Measurements from ENCODE around the gene IFI27. TPM values are rescaled to one million over a fixed set of nuclear protein-coding genes. Genes with fewer than 3 reads are reported as not detected.

Gene IFI27
- total and polyA plus RNA-seq, 3 donors from 2014 or later, result 312 to 531 (median 388) TPM

DNA sequence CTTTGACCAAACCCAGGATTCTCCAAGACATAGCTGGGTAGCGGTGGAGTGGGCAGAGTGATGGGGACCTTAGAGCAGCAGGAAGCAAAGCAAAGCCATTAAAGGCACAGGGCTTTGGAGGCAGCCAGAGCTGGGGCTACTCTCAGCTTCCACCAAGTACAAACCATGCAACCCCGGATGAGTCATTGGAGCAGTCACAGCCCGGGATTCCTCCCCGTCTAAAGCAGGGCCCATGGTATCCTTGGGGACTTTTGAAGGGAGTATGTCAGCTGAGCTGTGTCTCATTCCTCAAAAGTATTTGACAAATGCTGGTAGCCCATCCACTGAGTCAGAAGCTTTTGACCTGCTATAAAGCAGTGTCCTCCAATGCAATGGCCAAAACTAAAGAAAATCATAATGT, 9.7 kb upstream of the IFI27 start:
- Histone ChIP-seq H3K4me1 (peaks cover 20% of the 10 kb centered on the region), H3K36me3 (ENCODE audit: low read depth, missing control alignments) (no peaks in the 10 kb centered on the region), H3K4me3 (no peak overlapping the region), H3K27ac (no peak overlapping the region), H3K27me3 (no peaks in the 10 kb centered on the region), H3K9me3 (no peaks in the 10 kb centered on the region)
- DNase-seq, result no peak
- 67 to 78% methylated on average over 4 of the region's 4 CpGs for WGBS, 2 donors
- TF ChIP-seq, protein P1, sequence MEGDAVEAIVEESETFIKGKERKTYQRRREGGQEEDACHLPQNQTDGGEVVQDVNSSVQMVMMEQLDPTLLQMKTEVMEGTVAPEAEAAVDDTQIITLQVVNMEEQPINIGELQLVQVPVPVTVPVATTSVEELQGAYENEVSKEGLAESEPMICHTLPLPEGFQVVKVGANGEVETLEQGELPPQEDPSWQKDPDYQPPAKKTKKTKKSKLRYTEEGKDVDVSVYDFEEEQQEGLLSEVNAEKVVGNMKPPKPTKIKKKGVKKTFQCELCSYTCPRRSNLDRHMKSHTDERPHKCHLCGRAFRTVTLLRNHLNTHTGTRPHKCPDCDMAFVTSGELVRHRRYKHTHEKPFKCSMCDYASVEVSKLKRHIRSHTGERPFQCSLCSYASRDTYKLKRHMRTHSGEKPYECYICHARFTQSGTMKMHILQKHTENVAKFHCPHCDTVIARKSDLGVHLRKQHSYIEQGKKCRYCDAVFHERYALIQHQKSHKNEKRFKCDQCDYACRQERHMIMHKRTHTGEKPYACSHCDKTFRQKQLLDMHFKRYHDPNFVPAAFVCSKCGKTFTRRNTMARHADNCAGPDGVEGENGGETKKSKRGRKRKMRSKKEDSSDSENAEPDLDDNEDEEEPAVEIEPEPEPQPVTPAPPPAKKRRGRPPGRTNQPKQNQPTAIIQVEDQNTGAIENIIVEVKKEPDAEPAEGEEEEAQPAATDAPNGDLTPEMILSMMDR (IDR thresholded peaks at IDR 0.05), result no peak
- TF ChIP-seq POLR2A (IDR thresholded peaks at IDR 0.05), result no peak
- intact Hi-C loops (cut with DNase I; ENCODE audit: low total_unique reads), result no loop called here

- no peaks in the 10 kb centered on the region for H3K27me3 ChIP-seq
- intact Hi-C loops (cut with DNase I; ENCODE audit: low total_unique reads), result no loop called here
- no peak overlapping the region for H3K4me3 ChIP-seq
- no peak for DNase-seq
- peaks cover 20% of the 10 kb centered on the region for H3K4me1 ChIP-seq
- H3K9me3 ChIP-seq, result no peaks in the 10 kb centered on the region
- H3K36me3 ChIP-seq (ENCODE audit: low read depth, missing control alignments), result no peaks in the 10 kb centered on the region
- WGBS, 2 donors, result 80 to 91% methylated on average over 1 to 10 of the region's 10 CpGs
- TF ChIP-seq, protein P1 (IDR thresholded peaks at IDR 0.05), result no peak
- TF ChIP-seq POLR2A (IDR thresholded peaks at IDR 0.05), result no peak
- H3K27ac ChIP-seq, result no peak overlapping the region
These were observed 8.8 kb upstream of the IFI27 start for GRCh38 chr14:94101748-94102147.

DNA sequence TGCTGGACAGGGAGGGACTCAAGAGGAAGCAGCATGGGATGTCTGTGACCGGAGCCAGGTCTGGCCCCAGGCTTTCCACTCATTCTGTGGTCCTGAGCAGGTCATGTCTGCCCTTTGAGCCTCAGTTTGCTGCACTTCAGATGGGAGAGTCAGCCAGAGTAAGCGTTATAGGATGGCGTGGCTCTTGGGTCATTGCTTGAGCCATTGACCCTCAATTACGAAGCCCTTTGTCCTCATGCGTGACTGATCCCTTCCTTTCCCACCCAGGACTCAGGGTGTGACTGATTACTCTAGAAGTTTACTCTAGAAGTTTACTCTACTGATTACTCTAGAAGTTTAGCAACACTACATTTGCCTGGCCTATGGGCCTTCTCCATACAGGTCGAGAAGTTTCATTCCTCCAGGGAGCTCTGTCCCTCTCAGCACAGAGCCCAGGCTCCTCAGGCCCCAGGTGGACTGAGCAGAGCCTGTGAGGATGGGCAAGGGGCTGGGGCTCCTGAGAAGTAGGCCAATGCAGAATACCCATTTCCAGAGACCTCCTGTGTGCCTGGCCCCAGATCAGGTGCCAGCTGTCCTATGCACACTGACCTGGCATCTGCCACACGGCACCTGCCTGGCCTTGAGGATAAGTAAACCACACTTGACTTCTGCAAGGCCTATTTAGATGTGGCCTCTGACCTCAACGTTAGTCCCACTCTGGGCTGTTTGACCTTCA, 7.6 kb upstream of the IFI27 start:
- 79 to 88% methylated on average over 8 of the region's 8 CpGs for WGBS, 2 donors
- peaks cover 20% of the 10 kb centered on the region for H3K4me1 ChIP-seq
- H3K27me3 ChIP-seq, result no peaks in the 10 kb centered on the region
- H3K27ac ChIP-seq, result no peak overlapping the region
- DNase-seq, result no peak
- H3K4me3 ChIP-seq, result no peak overlapping the region
- no peaks in the 10 kb centered on the region for H3K36me3 ChIP-seq (ENCODE audit: low read depth, missing control alignments)
- intact Hi-C loops (cut with DNase I; ENCODE audit: low total_unique reads), result no loop called here
- H3K9me3 ChIP-seq, result no peaks in the 10 kb centered on the region
- TF ChIP-seq, protein P1 (IDR thresholded peaks at IDR 0.05), result no peak

- intact Hi-C loops (cut with DNase I; ENCODE audit: low total_unique reads), result no loop called here
- no peaks in the 10 kb centered on the region for H3K9me3 ChIP-seq
- H3K27ac ChIP-seq, result no peak overlapping the region
- no peaks in the 10 kb centered on the region for H3K27me3 ChIP-seq
- H3K4me1 ChIP-seq, result peaks cover 20% of the 10 kb centered on the region
- peak; percentile 33 for DNase-seq
- TF ChIP-seq, protein P1 (IDR thresholded peaks at IDR 0.05), result no peak
- no peak for TF ChIP-seq POLR2A (IDR thresholded peaks at IDR 0.05)
- 50 to 52% methylated on average over 6 to 7 of the region's 7 CpGs for WGBS, 2 donors
- H3K36me3 ChIP-seq (ENCODE audit: low read depth, missing control alignments), result no peaks in the 10 kb centered on the region
- no peak overlapping the region for H3K4me3 ChIP-seq
These were observed 6.9 kb upstream of the IFI27 start for GRCh38 chr14:94103554-94104150.

- H3K27ac ChIP-seq, result peak overlapping the region in 1 of 2 donors; percentile 60
- DNase-seq, result peak; percentile 86
- WGBS, 2 donors, result 36 to 61% methylated on average over 10 of the region's 10 CpGs
- intact Hi-C loops (cut with DNase I; ENCODE audit: low total_unique reads), result no loop called here
- peaks cover 29% of the 10 kb centered on the region for H3K4me1 ChIP-seq
- no peaks in the 10 kb centered on the region for H3K36me3 ChIP-seq (ENCODE audit: low read depth, missing control alignments)
- H3K27me3 ChIP-seq, result no peaks in the 10 kb centered on the region
- TF ChIP-seq, protein P1 (IDR thresholded peaks at IDR 0.05), result no peak
- no peak for TF ChIP-seq POLR2A (IDR thresholded peaks at IDR 0.05)
- H3K9me3 ChIP-seq, result no peaks in the 10 kb centered on the region
- no peak overlapping the region for H3K4me3 ChIP-seq
These were observed 5.8 kb upstream of the IFI27 start for GRCh38 chr14:94104731-94105130.

Data from testis (tissue), 3 donors.